SK-N-SH treated with all-trans-retinoic acid at 6 μM for 48 hours (cell line): ENCODE data around the gene STX1B.
A peak's percentile ranks its signal among the peaks of the same experiment; 100 is the strongest.

Experiments used
- ATAC-seq: fragments of 200-7000 bp; cut with Tn5 transposase; 3 replicates; pipeline ENCODE4 v1.9.1; 2020; ENCODE audit warnings: mild to moderate bottlenecking, moderate library complexity
- ARNTL ChIP-seq: fragments of 450-650 bp; formaldehyde crosslinking; IDR thresholded peaks from 2 replicates; pipeline ENCODE4 v1.5.0; 2020; ENCODE audit warnings: low read depth, mild to moderate bottlenecking, moderate library complexity, borderline replicate concordance
- BACH2 ChIP-seq: fragments of 250-450 bp; sonication (Bioruptor Pico); IDR thresholded peaks from 2 replicates; pipeline ENCODE4 v1.9.0; 2021; ENCODE audit warnings: mild to moderate bottlenecking, borderline replicate concordance
- CSDC2 ChIP-seq: fragments of 250-450 bp; sonication (Bioruptor Pico); IDR thresholded peaks from 2 replicates; pipeline ENCODE4 v1.5.0; 2020; ENCODE audit warnings: mild to moderate bottlenecking, moderate library complexity
- CSRNP3 ChIP-seq: fragments of 250-450 bp; sonication (Bioruptor Pico); IDR thresholded peaks from 2 replicates; pipeline ENCODE4 v1.5.1; 2021; ENCODE audit warnings: mild to moderate bottlenecking, moderate library complexity
- ESRRG ChIP-seq: fragments of 250-450 bp; sonication (Bioruptor Pico); IDR thresholded peaks from 2 replicates; pipeline ENCODE4 v1.6.1; 2021; ENCODE audit warnings: mild to moderate bottlenecking
- GLIS3 ChIP-seq: fragments of 250-450 bp; sonication (Bioruptor Pico); IDR thresholded peaks from 2 replicates; pipeline ENCODE4 v1.5.0; 2020; ENCODE audit warnings: mild to moderate bottlenecking, moderate library complexity
- ISL1 ChIP-seq: fragments of 250-450 bp; sonication (Bioruptor Pico); IDR thresholded peaks from 2 replicates; pipeline ENCODE4 v2.1.2; 2022; ENCODE audit warnings: mild to moderate bottlenecking, moderate library complexity
- OSR1 ChIP-seq: fragments of 250-450 bp; sonication (Bioruptor Pico); IDR thresholded peaks from 2 replicates; pipeline ENCODE4 v1.8.0; 2022; ENCODE audit warnings: moderate library complexity, mild to moderate bottlenecking, inconsistent platforms
- PATZ1 ChIP-seq: fragments of 250-450 bp; sonication (Bioruptor Pico); IDR thresholded peaks from 2 replicates; pipeline ENCODE4 v1.8.0; 2020; ENCODE audit warnings: mild to moderate bottlenecking, moderate library complexity, borderline replicate concordance
- PPARA ChIP-seq: fragments of 250-450 bp; sonication (Bioruptor Pico); IDR thresholded peaks from 2 replicates; pipeline ENCODE4 v1.5.0; 2020; ENCODE audit warnings: mild to moderate bottlenecking, borderline replicate concordance
- RARB ChIP-seq: fragments of 250-450 bp; sonication (Bioruptor Pico); IDR thresholded peaks from 2 replicates; pipeline ENCODE4 v1.8.0; 2021; ENCODE audit warnings: mild to moderate bottlenecking, moderate library complexity
- SNAI2 ChIP-seq: fragments of 250-450 bp; sonication (Bioruptor Pico); IDR thresholded peaks from 2 replicates; pipeline ENCODE4 v1.5.0; 2020; ENCODE audit warnings: mild to moderate bottlenecking, moderate library complexity
- TCF4 ChIP-seq: fragments of 250-450 bp; sonication (Bioruptor Pico); IDR thresholded peaks from 2 replicates; pipeline ENCODE4 v1.8.0; 2021; ENCODE audit warnings: mild to moderate bottlenecking, moderate library complexity, borderline replicate concordance
- TOX ChIP-seq: fragments of 250-450 bp; sonication (Bioruptor Pico); IDR thresholded peaks from 2 replicates; pipeline ENCODE4 v1.8.0; 2021; ENCODE audit warnings: mild to moderate bottlenecking, moderate library complexity, borderline replicate concordance
- ZC3H10 ChIP-seq: fragments of 250-450 bp; sonication (Bioruptor Pico); IDR thresholded peaks from 2 replicates; pipeline ENCODE4 v1.5.1; 2021; ENCODE audit warnings: mild to moderate bottlenecking, moderate library complexity
- ZFP3 ChIP-seq: fragments of 250-450 bp; sonication (Bioruptor Pico); IDR thresholded peaks from 2 replicates; pipeline ENCODE4 v1.5.0; 2020; ENCODE audit warnings: mild to moderate bottlenecking, moderate library complexity
- ZNF8 ChIP-seq: fragments of 450-650 bp; formaldehyde crosslinking; IDR thresholded peaks from 2 replicates; pipeline ENCODE4 v1.5.0; 2020; ENCODE audit warnings: mild to moderate bottlenecking, moderate library complexity

STX1B gene

GRCh38 chr16:31033709-31034492 is 23.5 kb upstream of the STX1B start (continued):
- TF ChIP-seq GLIS3 (CRISPR knock-in tag): no peak
- TF ChIP-seq SNAI2 (CRISPR knock-in tag): no peak

- TF ChIP-seq PATZ1 (CRISPR knock-in tag) (peak; percentile 61; the same call in 1 of the 2 replicates), OSR1 (no peak), ZC3H10 (CRISPR knock-in tag) (0 out of 2 replicates have a peak, but pooled peaks have one; percentile 30)
- TF ChIP-seq, all 23 proteins: peak for 2
- ATAC-seq: peak; percentile 92
Observed at GRCh38 chr16:31032736-31033708, 22.6 kb upstream of the STX1B start, which contains the start of gene STX4. Gene STX4, plus strand, starts transcription at chr16:31033558. Its CDS starts 248 bp downstream, at chr16:31033806.

GRCh38 chr16:31031276-31031675 is 20.8 kb upstream of the STX1B start:
- no peak for ATAC-seq
- no peak for TF ChIP-seq ISL1 (CRISPR knock-in tag)
- TF ChIP-seq RARB (CRISPR knock-in tag): no peak
- TF ChIP-seq PPARA (CRISPR knock-in tag): no peak
- TF ChIP-seq PATZ1 (CRISPR knock-in tag): no peak
- TF ChIP-seq CSRNP3 (CRISPR knock-in tag): no peak
- TF ChIP-seq BACH2: no peak
- TF ChIP-seq SNAI2 (CRISPR knock-in tag): no peak
- no peak for TF ChIP-seq ZFP3 (CRISPR knock-in tag)
- TF ChIP-seq CSDC2 (CRISPR knock-in tag): no peak
- TF ChIP-seq ESRRG (CRISPR knock-in tag): no peak
- TF ChIP-seq ZC3H10 (CRISPR knock-in tag): no peak

GRCh38 chr16:31029272-31029671 is 18.8 kb upstream of the STX1B start:
- no peak for ATAC-seq
- no peak for TF ChIP-seq OSR1
- TF ChIP-seq ZC3H10 (CRISPR knock-in tag): no peak
- TF ChIP-seq TOX (CRISPR knock-in tag): no peak
- TF ChIP-seq TCF4 (CRISPR knock-in tag): no peak
- no peak for TF ChIP-seq CSDC2 (CRISPR knock-in tag)
- TF ChIP-seq ESRRG (CRISPR knock-in tag): no peak
- no peak for TF ChIP-seq ARNTL (CRISPR knock-in tag)
- TF ChIP-seq ZNF8 (CRISPR knock-in tag): no peak
- TF ChIP-seq PATZ1 (CRISPR knock-in tag): no peak
- TF ChIP-seq GLIS3 (CRISPR knock-in tag): no peak
